Heart left ventricle (tissue), 16 donors: ENCODE data around the gene ZSCAN32. TPM values are rescaled to one million over a fixed set of nuclear protein-coding genes. Genes with fewer than 3 reads are reported as not detected.
A peak's percentile ranks its signal among the peaks of the same experiment; 100 is the strongest.

Experiments
- ATAC-seq, 4 donors: fragments of 200-7000 bp; cut with Tn5 transposase; one replicate each; pipeline ENCODE4 v1.9.1; 2020 to 2022; ENCODE audit warnings: moderate library complexity in 4 of 4, mild to moderate bottlenecking in 3 of 4, moderate number of reproducible peaks in 1 of 4
- DNase-seq, 5 donors: peaks; one replicate each; pipeline ENCODE4 v3.0.0-alpha.2; 2020
- H3K27ac ChIP-seq, 12 donors: fragments of 200-600 bp; sonication (generic) in 4 of 12; one replicate each; pipeline versions ENCODE4 v1.5.0 to v1.8.0; 2016 to 2022; ENCODE audit warnings: mild to moderate bottlenecking in 2 of 12
- H3K27me3 ChIP-seq, 9 donors: fragments of 200-600 bp; sonication (generic) in 2 of 9; one replicate each; pipeline versions ENCODE4 v1.5.1 to v1.8.0; 2016 to 2022; ENCODE audit warnings: mild to moderate bottlenecking in 3 of 9
- H3K36me3 ChIP-seq, 9 donors: fragments of 200-600 bp; sonication (generic) in 2 of 9; one replicate each; pipeline versions ENCODE4 v1.5.0 to v1.8.0; 2018 to 2022; ENCODE audit warnings: mild to moderate bottlenecking in 2 of 9
- H3K4me1 ChIP-seq, 12 donors: fragments of 200-600 bp; sonication (generic) in 4 of 12; one replicate each; pipeline versions ENCODE4 v1.5.0 to v1.8.0; 2016 to 2022; ENCODE audit warnings: mild to moderate bottlenecking in 3 of 12
- H3K4me3 ChIP-seq, 12 donors: fragments of 200-600 bp; sonication (generic) in 4 of 12; one replicate each; pipeline versions ENCODE4 v1.5.0 to v1.8.0; 2017 to 2022; ENCODE audit warnings: mild to moderate bottlenecking in 9 of 12, moderate library complexity in 4 of 12
- H3K9me3 ChIP-seq, 12 donors: fragments of 200-600 bp; sonication (generic) in 4 of 12; one replicate each; pipeline versions ENCODE4 v1.5.0 to v1.8.0; 2016 to 2022; ENCODE audit warnings: mild to moderate bottlenecking in 1 of 12
- CTCF ChIP-seq, 12 donors: fragments of 200-600 bp; sonication (generic) in 4 of 12; IDR thresholded peaks; one replicate each; pipeline versions ENCODE4 v1.5.0 to v1.8.0; 2018 to 2022; ENCODE audit warnings: antibody characterized with exemption in 12 of 12, mild to moderate bottlenecking in 5 of 12
- POLR2A ChIP-seq, 2 donors: fragments of 450-650 bp; IDR thresholded peaks; one replicate each; pipeline ENCODE4 v1.6.1; 2017; ENCODE audit warnings: antibody characterized with exemption in 2 of 2, mild to moderate bottlenecking in 2 of 2, moderate library complexity in 2 of 2
- WGBS, 4 donors: extraction: QIAGEN DNeasy Blood & Tissue Kit in 2 of 4; methylation state at CpG; one replicate each; pipeline versions ENCODE4 v1.1.5 to v1.1.7; 2013 to 2018; 5-methylcytosine and 5-hydroxymethylcytosine counted together
- intact Hi-C, 10 donors: fragments of 100-400 bp; cut with DNase I; formaldehyde crosslinking; loops; one replicate each; pipeline versions ENCODE4 v1.11.1 to v1.14.2; 2022
- polyA plus RNA-seq, 2 donors: library from polyadenylated mRNA; stranded (reverse); fragments of 200-250 nt; gene quantifications; one replicate each; pipeline ENCODE4 v1.2.3, GENCODE V29; 2013
- total RNA-seq, 9 donors: library from RNA; depleted of rRNA in 2 of 9; stranded (reverse); fragments of >200 nt in 2 of 9; fragmentation: NEBNext Ultra II Directional in 3 of 9; extraction: Animal tissue kit (Norgen Biotek cat#: 25700) in 3 of 9; gene quantifications; one replicate each; pipeline versions ENCODE4 v1.1.0 to v1.2.4, GENCODE V29; 2016 to 2023
- donor health status: ischemic (EF 13 %, LVEDD 7.1; RV severe dilation, severe dysfunction).
- donor health status: healthy with polysubstance abuse.
- donor health status: DM: no; HTN: yes; CAD: no.
- donor health status: DM: no; HTN: no; CAD: no.
- donor health status: ischemic (EF 25% LVEDD 6.9; RV normal size, moderate dysfunction).
- donor health status: ischemic (EF 25% LVEDD 5.7; RV mildly dilated, moderate dysfunction).
- donor health status: healthy.
- donor health status: DM: yes; HTN: yes; CAD: no.
- donor health status: ischemic (EF 35%, LVEDD 5.7; RV mildly dilated, moderate dysfunction).
- donor health status: nonischemic (EF 11% LVEDD 7.7; RV severe dilation, severe dysfunction).
- donor health status: DM: yes; HTN: yes; CAD: no.
- donor health status: PGD.
- donor health status: ischemic (EF 29% LVEDD 5.4; RV normal size, mild dysfunction).
- donor health status: nonischemic (EF 23%, LVEDD 6.1; RV moderate dilation, normal function).

Gene ZSCAN32
- total and polyA plus RNA-seq, 11 donors = 5.3 to 9.5 (median 7.5) TPM

DNA sequence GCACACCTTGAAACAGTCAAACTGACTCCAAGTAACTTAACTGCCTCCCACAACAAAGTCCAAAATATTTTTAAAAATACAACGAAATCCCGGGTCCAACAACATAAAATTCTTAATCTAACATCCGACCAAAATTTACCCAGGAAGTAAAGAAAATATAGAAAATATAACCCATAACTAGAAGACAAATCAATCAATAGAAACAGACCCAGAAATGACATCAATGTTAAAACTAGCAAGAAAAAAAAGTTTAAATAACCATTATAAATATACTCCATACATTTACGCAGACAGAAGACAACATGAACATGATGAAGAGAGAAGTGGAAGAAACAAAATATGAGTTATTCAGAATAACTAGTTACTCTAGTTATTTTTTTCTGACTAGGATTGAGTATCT lies 38.8 kb upstream of the ZSCAN32 start:
- no peak for ATAC-seq
- 80 to 92% (median 87%) methylated on average over 4 of the region's 4 CpGs for WGBS, 4 donors

DNA sequence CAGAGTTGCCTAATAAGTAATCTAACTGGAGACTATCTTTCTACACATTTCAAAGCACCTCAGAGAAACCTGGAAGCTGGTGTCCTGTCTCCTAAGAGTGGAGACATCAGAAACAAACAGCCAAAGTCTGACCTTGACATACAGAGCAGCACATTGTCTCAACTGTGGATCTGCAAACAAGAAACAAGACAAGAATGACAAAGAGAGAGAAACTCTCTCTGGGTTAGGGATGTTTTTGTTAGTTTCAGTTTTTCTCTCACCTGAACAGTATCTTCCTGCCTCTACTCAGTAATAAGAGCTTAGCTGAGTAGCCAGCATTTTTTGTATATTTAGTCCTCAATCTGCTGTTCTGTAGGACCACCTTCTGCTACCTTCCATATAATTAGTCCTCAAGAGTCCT lies 33.6 kb upstream of the ZSCAN32 start:
- no peak overlapping the region for H3K4me3 ChIP-seq
- peak overlapping the region in 1 of 12 donors; percentile 9 for H3K27ac ChIP-seq
- TF ChIP-seq POLR2A (IDR thresholded peaks at IDR 0.05) = no peak
- no peak for TF ChIP-seq CTCF (IDR thresholded peaks at IDR 0.05)
- peaks cover 0 to 24% (median 1%) of the 10 kb centered on the region in 12 donors for H3K9me3 ChIP-seq
- DNase-seq = no peak
- ATAC-seq = no peak
- H3K4me1 ChIP-seq = peaks cover 0 to 5% (median 0%) of the 10 kb centered on the region in 12 donors
- H3K36me3 ChIP-seq = peaks cover 0 to 43% (median 14%) of the 10 kb centered on the region in 9 donors
- no peaks in the 10 kb centered on the region for H3K27me3 ChIP-seq
- intact Hi-C loops = loop anchor here in 2 of 10 donors (5.0 to 10.0 kb wide), 3 partner anchors 60 to 107 kb away; partner anchors contain the start of gene OR2C1 (in 1 of the 2)

More for the DNA sequence above, 38.8 kb upstream of the ZSCAN32 start:
- H3K27me3 ChIP-seq = no peaks in the 10 kb centered on the region
- TF ChIP-seq CTCF (IDR thresholded peaks at IDR 0.05) (no peak), POLR2A (IDR thresholded peaks at IDR 0.05) (no peak)
- H3K4me3 ChIP-seq = no peak overlapping the region
- H3K36me3 ChIP-seq = peaks cover 0 to 49% (median 27%) of the 10 kb centered on the region in 9 donors
- H3K27ac ChIP-seq = no peak overlapping the region
- H3K9me3 ChIP-seq = peaks cover 0 to 32% (median 9%) of the 10 kb centered on the region in 12 donors
- DNase-seq = no peak
- peaks cover 0 to 16% (median 6%) of the 10 kb centered on the region in 12 donors for H3K4me1 ChIP-seq
- intact Hi-C loops = loop anchor here in 2 of 10 donors (5.0 to 10.0 kb wide), 2 partner anchors 37 to 65 kb away; partner anchors contain the start of genes ZNF174 (in 1 of the 2) and ZSCAN32 (in 1 of the 2)

DNA sequence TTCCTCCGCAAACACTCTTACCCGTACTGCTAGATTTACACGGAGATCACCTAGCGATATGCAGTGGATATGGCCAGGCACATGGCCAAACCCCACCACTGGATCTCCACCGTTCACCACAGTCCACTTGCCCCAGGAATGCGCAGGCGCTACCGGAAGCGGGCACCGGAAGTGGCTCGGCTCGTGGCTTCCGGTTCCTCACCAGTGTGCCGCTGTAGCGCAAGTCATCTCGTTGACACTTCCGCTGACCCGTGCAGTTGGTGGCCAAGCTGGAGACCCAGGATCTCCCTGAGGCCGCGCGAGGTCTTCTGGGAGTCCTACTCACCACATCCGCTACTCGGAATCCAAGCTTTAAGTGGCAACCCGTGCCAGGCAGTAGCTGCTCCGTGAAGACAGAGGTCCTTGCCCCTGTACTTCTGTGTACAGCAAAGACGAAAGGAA lies 31.0 kb upstream of the ZSCAN32 start:
- DNase-seq (peak; percentile 32 to 79 (median 66)), ATAC-seq (peak; percentile 76 to 94 (median 84))
- peaks cover 0 to 14% (median 0%) of the 10 kb centered on the region in 12 donors for H3K9me3 ChIP-seq
- TF ChIP-seq CTCF (IDR thresholded peaks at IDR 0.05) = no peak
- TF ChIP-seq POLR2A (IDR thresholded peaks at IDR 0.05) = no peak
- peak overlapping the region in 1 of 12 donors; percentile 9 for H3K27ac ChIP-seq
- H3K4me3 ChIP-seq = peak overlapping the region in 9 of 12 donors; percentile 15 to 45 (median 32)
- peaks cover 0 to 5% (median 0%) of the 10 kb centered on the region in 12 donors for H3K4me1 ChIP-seq
- WGBS, 4 donors = 63 to 73% (median 67%) methylated on average over 25 to 26 of the region's 26 CpGs
- peaks cover 0 to 20% (median 9%) of the 10 kb centered on the region in 9 donors for H3K36me3 ChIP-seq
- intact Hi-C loops = loop anchor here in 2 of 10 donors (5.0 to 10.0 kb wide), 3 partner anchors 57 to 104 kb away; partner anchors contain the start of gene OR2C1 (in 1 of the 2)
- H3K27me3 ChIP-seq = no peaks in the 10 kb centered on the region

- intact Hi-C loops = loop anchor here in 1 of 10 donors (10.0 kb wide), 1 partner anchor 219 kb away; no protein-coding TSS in a partner anchor
- Histone ChIP-seq H3K4me1 (no peaks in the 10 kb centered on the region), H3K36me3 (peaks cover 0 to 29% (median 3%) of the 10 kb centered on the region in 9 donors), H3K4me3 (no peak overlapping the region), H3K27ac (no peak overlapping the region), H3K27me3 (no peaks in the 10 kb centered on the region), H3K9me3 (peaks cover 5 to 97% (median 67%) of the 10 kb centered on the region in 12 donors)
- DNase-seq (no peak), ATAC-seq (no peak)
- TF ChIP-seq CTCF (IDR thresholded peaks at IDR 0.05) = no peak
- TF ChIP-seq POLR2A (IDR thresholded peaks at IDR 0.05) = no peak
- whole genome bisulfite sequencing, 4 donors = 30 to 47% (median 45%) methylated on average over 15 to 29 of the region's 29 CpGs
Measured at GRCh38 chr16:3413730-3414379, 13.1 kb upstream of the ZSCAN32 start.
